Adipocyte (in vitro differentiated cells): ENCODE data around the gene APC2.
A peak's percentile ranks its signal among the peaks of the same experiment; 100 is the strongest.

Source experiments
- DNase-seq: peaks from one replicate; pipeline ENCODE4 v3.0.0-alpha.2; 2015; ENCODE audit warnings: low read depth
- H3K27me3 ChIP-seq: replicated peaks from 2 replicates; pipeline ENCODE4 v1.7.0; 2013; ENCODE audit warnings: mild to moderate bottlenecking, low read length, moderate library complexity; ENCODE audit not compliant: control insufficient read depth, insufficient read depth
- H3K36me3 ChIP-seq: 2 replicates; pipeline ENCODE4 v1.7.0; 2013; ENCODE audit warnings: low read length, mild to moderate bottlenecking, moderate library complexity; ENCODE audit not compliant: control insufficient read depth, insufficient read depth, severe bottlenecking
- H3K4me1 ChIP-seq: 2 replicates; pipeline ENCODE4 v1.7.0; 2013; ENCODE audit warnings: mild to moderate bottlenecking, low read length, moderate library complexity; ENCODE audit not compliant: control insufficient read depth, insufficient read depth
- H3K4me3 ChIP-seq: 2 replicates; pipeline ENCODE4 v1.7.0; 2013; ENCODE audit warnings: mild to moderate bottlenecking, low read length, moderate library complexity
- H3K9ac ChIP-seq: 2 replicates; pipeline ENCODE4 v1.7.0; 2013; ENCODE audit warnings: mild to moderate bottlenecking, low read length, moderate library complexity
- H3K9me3 ChIP-seq: 2 replicates; pipeline ENCODE4 v1.7.0; 2013; ENCODE audit warnings: mild to moderate bottlenecking, low read length, moderate library complexity; ENCODE audit not compliant: control insufficient read depth

The APC2 gene

DNA sequence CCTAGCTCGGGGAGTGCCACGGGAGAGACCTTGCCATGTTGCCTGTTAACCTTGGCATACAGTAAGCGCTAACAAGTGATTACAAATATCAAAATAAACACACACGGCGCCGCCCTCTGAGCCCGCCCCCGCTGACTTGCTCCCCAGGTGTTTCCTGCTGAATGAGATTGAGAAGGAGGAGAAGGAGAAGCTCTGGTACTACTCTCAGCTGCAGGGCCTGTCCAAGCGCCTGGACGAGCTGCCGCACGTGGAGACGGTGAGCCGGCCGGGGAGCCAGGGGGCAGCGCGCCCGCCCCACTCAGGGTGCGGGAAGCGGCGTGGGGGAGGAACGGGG is 5.0 kb downstream of the APC2 start:
- H3K9ac ChIP-seq: no peak overlapping the region
- peaks cover 34% of the 10 kb centered on the region for H3K27me3 ChIP-seq
- H3K4me3 ChIP-seq: no peak overlapping the region
- no peak for DNase-seq
- peaks cover 5% of the 10 kb centered on the region for H3K4me1 ChIP-seq
- no peaks in the 10 kb centered on the region for H3K36me3 ChIP-seq
- H3K9me3 ChIP-seq: no peaks in the 10 kb centered on the region

DNA sequence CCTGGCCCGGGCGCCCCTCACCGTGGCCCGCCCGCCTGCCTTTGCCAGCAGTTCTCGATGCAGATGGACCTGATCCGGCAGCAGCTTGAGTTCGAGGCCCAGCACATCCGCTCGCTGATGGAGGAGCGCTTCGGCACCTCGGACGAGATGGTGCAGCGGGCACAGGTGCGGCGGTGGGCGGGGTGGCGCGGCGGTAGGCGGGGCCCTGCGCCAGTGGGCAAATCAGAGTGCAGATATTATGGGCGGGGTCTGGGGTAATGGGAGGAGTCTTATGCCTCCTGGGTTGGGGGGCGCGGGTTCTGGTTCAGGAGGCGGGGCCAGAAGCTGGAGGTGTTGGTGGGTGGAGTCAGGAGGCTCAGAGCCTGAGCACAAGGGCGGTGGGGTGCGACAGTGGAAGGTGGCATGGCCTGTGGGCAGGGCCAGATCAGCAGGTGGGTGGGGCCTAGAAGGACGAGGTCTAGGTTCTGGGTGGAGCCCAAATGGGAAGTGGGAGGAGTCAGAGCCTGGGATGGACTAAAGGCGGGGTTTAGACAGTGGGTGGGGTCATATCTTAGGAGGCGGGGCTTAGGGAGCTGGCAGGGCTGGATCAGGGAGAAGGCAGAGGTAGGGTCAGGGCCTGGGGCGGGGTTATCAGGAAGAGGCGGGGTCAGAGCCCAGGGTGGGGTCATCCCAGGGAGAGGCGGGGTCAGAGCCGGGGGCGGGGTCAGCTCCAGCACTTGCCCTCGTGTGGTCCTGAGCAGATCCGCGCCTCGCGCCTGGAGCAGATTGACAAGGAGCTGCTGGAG is 5.6 kb downstream of the APC2 start:
- Histone ChIP-seq H3K27me3 (peaks cover 28% of the 10 kb centered on the region), H3K9me3 (no peaks in the 10 kb centered on the region), H3K4me3 (no peak overlapping the region), H3K36me3 (no peaks in the 10 kb centered on the region), H3K4me1 (peaks cover 5% of the 10 kb centered on the region), H3K9ac (no peak overlapping the region)
- DNase-seq: peak; percentile 63

DNA sequence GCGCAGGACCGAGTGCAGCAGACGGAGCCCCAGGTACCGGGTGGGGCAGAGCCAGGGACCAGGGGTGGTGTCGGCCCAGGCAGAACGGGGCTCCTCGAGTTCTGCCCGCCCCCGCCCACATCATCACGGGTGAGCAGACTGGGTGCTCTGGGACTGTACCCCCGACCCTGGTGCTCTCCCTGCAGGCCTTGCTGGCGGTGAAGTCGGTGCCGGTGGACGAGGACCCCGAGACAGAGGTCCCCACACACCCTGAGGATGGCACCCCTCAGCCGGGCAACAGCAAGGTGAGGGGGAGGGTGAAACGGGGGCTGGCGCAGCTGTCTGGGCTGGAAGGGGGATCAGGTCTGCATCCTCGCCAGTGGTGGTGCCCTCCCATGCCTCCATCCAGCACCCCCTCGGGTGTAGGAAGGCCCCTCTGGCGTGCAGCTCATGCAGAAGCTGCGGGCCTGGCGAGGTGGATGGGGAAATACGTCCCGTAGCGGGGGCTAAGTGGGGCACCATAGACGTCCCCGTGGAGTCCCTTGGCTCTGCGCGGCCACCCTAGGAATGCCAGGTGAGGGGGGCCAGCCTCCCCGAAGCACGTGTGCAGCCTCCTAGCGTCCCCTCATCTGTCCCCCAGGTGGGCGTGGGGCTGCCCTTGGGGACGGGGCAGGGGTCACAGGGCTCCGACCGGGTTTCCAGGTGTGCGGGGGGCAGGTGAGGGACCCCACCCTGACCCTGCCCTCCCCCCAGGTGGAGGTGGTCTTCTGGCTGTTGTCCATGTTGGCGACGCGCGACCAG is 6.4 kb downstream of the APC2 start:
- H3K27me3 ChIP-seq: peaks cover 21% of the 10 kb centered on the region
- no peak for DNase-seq
- no peak overlapping the region for H3K4me3 ChIP-seq
- H3K9ac ChIP-seq: no peak overlapping the region
- peaks cover 6% of the 10 kb centered on the region for H3K36me3 ChIP-seq
- no peaks in the 10 kb centered on the region for H3K9me3 ChIP-seq
- peaks cover 5% of the 10 kb centered on the region for H3K4me1 ChIP-seq

DNA sequence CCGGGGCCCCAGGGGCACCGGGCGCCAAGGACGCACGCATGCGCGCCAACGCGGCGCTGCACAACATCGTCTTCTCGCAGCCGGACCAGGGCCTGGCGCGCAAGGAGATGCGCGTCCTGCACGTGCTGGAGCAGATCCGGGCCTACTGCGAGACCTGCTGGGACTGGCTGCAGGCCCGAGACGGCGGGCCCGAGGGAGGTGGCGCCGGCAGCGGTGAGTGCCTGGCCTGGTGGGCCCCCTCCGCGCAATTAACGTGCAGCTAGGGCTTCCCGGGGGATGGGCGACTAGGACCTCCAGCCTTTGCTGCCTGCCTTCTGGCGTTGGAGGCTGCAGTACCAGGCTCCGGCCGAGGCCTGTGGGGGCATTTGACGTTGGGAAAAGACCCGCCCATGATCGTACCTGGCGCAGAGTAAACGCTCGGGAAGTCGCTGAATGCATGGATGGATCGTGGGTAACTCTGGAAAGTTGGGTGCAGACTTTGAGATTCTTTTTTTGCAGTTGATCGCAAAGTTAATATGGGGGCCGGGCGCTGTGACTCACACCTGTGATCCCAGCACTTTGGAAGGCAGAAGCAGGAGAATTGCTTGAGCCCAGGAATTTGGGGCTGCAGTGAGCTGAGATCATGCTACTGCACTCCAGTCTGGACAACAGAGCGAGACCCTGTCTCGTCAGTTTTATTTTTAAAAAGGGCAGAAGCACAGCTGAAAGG is 7.3 kb downstream of the APC2 start:
- peaks cover 6% of the 10 kb centered on the region for H3K36me3 ChIP-seq
- peaks cover 5% of the 10 kb centered on the region for H3K4me1 ChIP-seq
- H3K4me3 ChIP-seq: no peak overlapping the region
- DNase-seq: no peak
- peaks cover 16% of the 10 kb centered on the region for H3K27me3 ChIP-seq
- H3K9ac ChIP-seq: no peak overlapping the region
- H3K9me3 ChIP-seq: no peaks in the 10 kb centered on the region

DNA sequence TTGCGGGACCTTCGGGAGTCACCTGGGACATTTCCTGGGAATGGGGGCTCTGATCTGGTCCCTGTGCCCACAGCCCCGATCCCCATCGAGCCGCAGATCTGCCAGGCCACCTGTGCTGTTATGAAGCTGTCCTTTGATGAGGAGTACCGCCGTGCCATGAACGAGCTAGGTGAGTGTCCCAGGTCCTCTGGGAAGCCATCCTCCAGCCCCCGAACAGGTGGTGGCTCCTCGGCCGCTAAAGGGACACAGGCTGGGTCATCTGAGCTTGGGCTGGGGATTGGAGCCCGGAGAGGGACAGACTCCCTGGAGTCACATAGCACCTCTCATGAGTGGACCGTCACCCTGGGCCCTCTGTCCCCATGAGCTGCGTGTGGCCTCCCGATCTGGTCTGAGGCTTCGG is 8.0 kb downstream of the APC2 start:
- Histone ChIP-seq H3K9me3 (no peaks in the 10 kb centered on the region), H3K9ac (no peak overlapping the region)
- DNase-seq: no peak

DNA sequence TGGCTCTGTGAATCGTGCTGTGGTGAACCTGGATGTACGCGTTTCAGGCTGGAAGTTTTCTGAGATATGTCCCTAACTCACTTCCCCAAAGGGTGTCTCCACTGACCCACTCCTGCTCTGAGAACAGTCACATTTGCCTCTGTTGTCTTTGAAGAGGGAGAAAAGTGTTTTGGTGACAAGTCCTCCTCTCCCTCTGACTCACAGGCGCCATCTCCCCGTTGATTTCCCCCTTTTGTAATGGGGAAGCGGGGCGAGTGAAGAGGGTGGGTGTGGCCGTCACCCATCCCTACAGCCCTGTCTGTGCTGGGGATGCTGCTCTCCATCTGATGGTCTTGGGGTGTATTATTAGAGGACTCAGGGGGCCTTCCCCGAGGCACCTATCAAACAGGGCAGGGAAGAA is 9.6 kb downstream of the APC2 start:
- no peaks in the 10 kb centered on the region for H3K9me3 ChIP-seq
- peaks cover 5% of the 10 kb centered on the region for H3K27me3 ChIP-seq
- peaks cover 6% of the 10 kb centered on the region for H3K36me3 ChIP-seq
- no peak for DNase-seq
- no peak overlapping the region for H3K4me3 ChIP-seq
- no peak overlapping the region for H3K9ac ChIP-seq
- H3K4me1 ChIP-seq: no peaks in the 10 kb centered on the region

More for the DNA sequence above, 8.0 kb downstream of the APC2 start:
- Histone ChIP-seq H3K36me3 (peaks cover 6% of the 10 kb centered on the region), H3K27me3 (peaks cover 9% of the 10 kb centered on the region), H3K4me3 (no peak overlapping the region), H3K4me1 (peaks cover 5% of the 10 kb centered on the region)

DNA sequence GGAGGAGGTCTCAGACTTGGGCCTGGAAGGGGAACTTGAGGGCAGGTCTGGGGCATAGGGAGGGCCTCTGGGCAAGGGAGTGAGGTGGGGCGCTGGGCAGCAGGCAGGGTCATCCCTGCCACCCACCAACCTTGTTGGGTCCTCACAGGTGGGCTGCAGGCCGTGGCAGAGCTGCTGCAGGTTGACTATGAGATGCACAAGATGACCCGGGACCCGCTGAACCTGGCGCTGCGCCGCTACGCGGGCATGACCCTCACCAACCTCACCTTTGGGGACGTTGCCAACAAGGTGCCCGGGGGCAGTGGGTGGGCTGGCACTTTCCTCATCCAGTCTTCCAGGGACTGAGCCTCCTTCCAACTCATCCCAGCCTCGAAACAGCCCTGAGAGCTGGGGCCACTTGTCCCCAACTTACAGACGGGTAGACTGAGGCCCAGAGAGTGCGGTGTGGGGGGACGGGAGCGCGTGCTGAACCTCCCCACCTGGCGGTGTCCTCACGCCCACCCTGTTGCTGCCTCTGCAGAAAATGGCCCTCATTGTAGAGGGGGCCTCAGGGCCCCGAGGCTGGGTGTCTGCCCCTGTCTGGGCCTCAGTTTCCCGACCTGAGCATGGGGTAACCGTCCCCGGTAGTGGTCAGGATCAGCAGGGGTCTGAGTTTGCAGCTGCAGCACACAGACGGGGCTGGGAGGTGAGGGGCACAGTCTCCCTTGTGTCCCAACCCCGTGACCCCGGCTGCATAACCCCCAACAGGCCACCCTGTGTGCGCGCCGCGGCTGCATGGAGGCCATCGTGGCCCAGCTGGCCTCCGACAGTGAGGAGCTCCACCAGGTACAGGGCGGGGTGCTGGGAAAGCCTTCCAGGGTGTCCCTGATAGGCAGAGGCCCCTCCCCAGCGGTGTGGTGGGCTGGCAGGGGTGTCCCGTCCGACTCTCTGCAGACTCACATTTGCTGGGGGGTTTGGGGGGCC is 10.4 kb downstream of the APC2 start:
- H3K9ac ChIP-seq: no peak overlapping the region
- no peaks in the 10 kb centered on the region for H3K9me3 ChIP-seq
- no peak overlapping the region for H3K4me3 ChIP-seq
- H3K4me1 ChIP-seq: no peaks in the 10 kb centered on the region
- DNase-seq: no peak
- H3K27me3 ChIP-seq: peaks cover 5% of the 10 kb centered on the region
- H3K36me3 ChIP-seq: peaks cover 6% of the 10 kb centered on the region

DNA sequence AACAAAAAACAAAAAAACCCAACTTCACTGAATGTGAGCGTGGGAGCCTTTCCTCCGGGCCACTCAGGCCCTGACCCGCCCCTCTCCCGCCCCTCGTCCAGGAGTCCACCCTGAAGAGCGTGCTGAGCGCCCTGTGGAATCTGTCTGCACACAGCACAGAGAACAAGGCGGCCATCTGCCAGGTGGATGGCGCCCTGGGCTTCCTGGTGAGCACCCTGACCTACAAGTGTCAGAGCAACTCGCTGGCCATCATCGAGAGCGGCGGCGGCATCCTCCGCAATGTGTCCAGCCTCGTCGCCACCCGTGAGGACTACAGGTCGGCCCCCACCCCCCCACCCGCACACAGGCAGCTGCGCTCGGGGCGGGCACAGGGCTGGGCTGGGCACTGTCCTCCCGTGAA is 11.9 kb downstream of the APC2 start:
- Histone ChIP-seq H3K27me3 (peaks cover 5% of the 10 kb centered on the region), H3K4me3 (no peak overlapping the region), H3K9ac (no peak overlapping the region), H3K4me1 (no peaks in the 10 kb centered on the region), H3K36me3 (peaks cover 6% of the 10 kb centered on the region), H3K9me3 (no peaks in the 10 kb centered on the region)
- DNase-seq: no peak

DNA sequence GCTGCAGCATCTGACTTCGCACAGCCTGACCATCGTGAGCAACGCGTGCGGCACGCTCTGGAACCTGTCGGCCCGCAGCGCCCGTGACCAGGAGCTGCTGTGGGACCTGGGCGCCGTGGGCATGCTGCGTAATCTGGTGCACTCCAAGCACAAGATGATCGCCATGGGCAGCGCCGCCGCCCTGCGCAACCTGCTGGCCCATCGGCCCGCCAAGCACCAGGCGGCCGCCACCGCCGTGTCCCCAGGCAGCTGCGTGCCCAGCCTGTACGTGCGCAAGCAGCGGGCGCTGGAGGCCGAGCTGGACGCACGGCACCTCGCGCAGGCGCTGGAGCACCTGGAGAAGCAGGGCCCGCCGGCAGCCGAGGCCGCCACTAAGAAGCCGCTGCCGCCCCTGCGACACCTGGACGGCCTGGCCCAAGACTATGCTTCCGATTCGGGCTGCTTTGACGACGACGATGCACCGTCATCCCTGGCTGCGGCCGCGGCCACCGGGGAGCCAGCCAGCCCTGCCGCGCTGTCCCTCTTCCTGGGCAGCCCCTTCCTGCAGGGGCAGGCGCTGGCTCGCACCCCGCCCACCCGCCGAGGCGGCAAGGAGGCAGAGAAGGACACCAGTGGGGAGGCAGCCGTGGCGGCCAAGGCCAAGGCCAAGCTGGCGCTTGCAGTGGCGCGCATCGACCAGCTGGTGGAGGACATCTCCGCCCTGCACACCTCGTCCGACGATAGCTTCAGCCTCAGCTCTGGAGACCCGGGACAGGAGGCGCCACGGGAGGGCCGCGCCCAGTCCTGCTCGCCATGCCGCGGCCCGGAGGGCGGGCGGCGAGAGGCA is 15.5 kb downstream of the APC2 start:
- Histone ChIP-seq H3K4me3 (no peak overlapping the region), H3K9me3 (no peaks in the 10 kb centered on the region), H3K9ac (no peak overlapping the region), H3K36me3 (peaks cover 6% of the 10 kb centered on the region), H3K27me3 (peaks cover 4% of the 10 kb centered on the region), H3K4me1 (peaks cover 6% of the 10 kb centered on the region)
- no peak for DNase-seq

DNA sequence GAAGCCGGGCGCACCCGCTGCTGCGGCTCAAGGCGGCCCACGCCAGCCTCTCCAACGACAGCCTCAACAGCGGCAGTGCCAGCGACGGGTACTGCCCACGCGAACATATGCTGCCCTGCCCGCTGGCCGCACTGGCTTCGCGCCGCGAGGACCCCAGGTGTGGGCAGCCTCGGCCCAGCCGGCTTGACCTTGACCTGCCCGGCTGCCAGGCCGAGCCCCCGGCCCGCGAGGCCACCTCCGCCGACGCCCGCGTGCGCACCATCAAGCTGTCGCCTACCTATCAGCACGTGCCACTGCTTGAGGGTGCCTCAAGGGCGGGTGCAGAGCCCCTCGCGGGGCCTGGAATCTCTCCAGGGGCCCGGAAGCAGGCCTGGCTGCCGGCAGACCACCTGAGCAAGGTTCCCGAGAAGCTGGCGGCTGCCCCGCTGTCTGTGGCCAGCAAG is 16.1 kb downstream of the APC2 start:
- DNase-seq: no peak
- Histone ChIP-seq H3K27me3 (peaks cover 4% of the 10 kb centered on the region), H3K36me3 (peaks cover 3% of the 10 kb centered on the region)

More for the DNA sequence above, 16.1 kb downstream of the APC2 start:
- no peaks in the 10 kb centered on the region for H3K9me3 ChIP-seq
- H3K9ac ChIP-seq: no peak overlapping the region
- peaks cover 10% of the 10 kb centered on the region for H3K4me1 ChIP-seq
- H3K4me3 ChIP-seq: no peak overlapping the region
